Measurements from ENCODE around the gene SLC12A1. TPM values are rescaled to one million over a fixed set of nuclear protein-coding genes. Genes with fewer than 3 reads are reported as not detected.

The SLC12A1 gene
- total RNA-seq (2022; extraction: Qiagen RNA extraction), result not detected in 5 replicates

GRCh38 chr15:48205981-48206380 lies at the start of gene SLC12A1:
SLC12A1 (plus strand) TSS chr15:48206302; CDS start chr15:48207720, 1,418 bp downstream.

GRCh38 chr15:48177766-48178647 lies 28.1 kb upstream of the SLC12A1 start, which contains the start of gene MYEF2:
MYEF2 (minus strand) TSS chr15:48178295; CDS start chr15:48178237, 58 bp downstream.

GRCh38 chr15:48191574-48192225 lies 14.4 kb upstream of the SLC12A1 start, which contains the start of gene CTXN2:
CTXN2 (plus strand) TSS chr15:48191665; CDS start chr15:48201301, 9,636 bp downstream.

GRCh38 chr15:48330855-48331795 lies 125.0 kb downstream of the SLC12A1 start, which contains the start of gene DUT:
DUT (plus strand) TSS chr15:48331429; CDS start chr15:48331516, 87 bp downstream.

Other genes starting within 250 kb of the SLC12A1 start
- gene SLC24A5, start 85.3 kb upstream of the SLC12A1 start, total RNA-seq (2022; extraction: Qiagen RNA extraction), result not detected in 5 replicates
- 13.0 to 17.3 TPM (median 15.4 TPM) in 5 replicates for gene MYEF2, start 28.0 kb upstream of the SLC12A1 start, total RNA-seq (2022; extraction: Qiagen RNA extraction)
- 0.03 to 0.07 TPM in 2 of 5 replicates, not detected in the others for gene CTXN2, start 14.6 kb upstream of the SLC12A1 start, total RNA-seq (2022; extraction: Qiagen RNA extraction)
- 88.8 to 113 TPM (median 110 TPM) in 5 replicates for gene DUT, start 125.1 kb downstream of the SLC12A1 start, total RNA-seq (2022; extraction: Qiagen RNA extraction)